ENCODE results near the gene UBE2O. TPM values are rescaled to one million over a fixed set of nuclear protein-coding genes. Genes with fewer than 3 reads are reported as not detected.

UBE2O gene
- total and polyA plus RNA-seq, 9 donors: 8.3 to 37.2 (median 27.9) TPM

- intact Hi-C loops (cut with DNase I): loop anchor here in 1 of 4 donors (5.0 kb wide), 1 partner anchor 32 kb away; no protein-coding TSS in a partner anchor
- TF ChIP-seq EP300 (IDR thresholded peaks at IDR 0.05) (no peak), POLR2A (IDR thresholded peaks at IDR 0.05) (no peak), CTCF (IDR thresholded peaks at IDR 0.05) (no peak)
- H3K27ac ChIP-seq: no peak overlapping the region
- peaks cover 1% of the 10 kb centered on the region for H3K4me1 ChIP-seq (ENCODE audit: insufficient read depth)
- H3K4me3 ChIP-seq: no peak overlapping the region
- H3K27me3 ChIP-seq: no peaks in the 10 kb centered on the region
- H3K36me3 ChIP-seq: no peaks in the 10 kb centered on the region
- WGBS, 3 donors: 79 to 87% (median 85%) methylated on average over 9 of the region's 9 CpGs
- H3K9me3 ChIP-seq: no peaks in the 10 kb centered on the region
- DNase-seq: no peak
These were observed 8.2 kb downstream of the UBE2O start for GRCh38 chr17:76444518-76445311.

DNA sequence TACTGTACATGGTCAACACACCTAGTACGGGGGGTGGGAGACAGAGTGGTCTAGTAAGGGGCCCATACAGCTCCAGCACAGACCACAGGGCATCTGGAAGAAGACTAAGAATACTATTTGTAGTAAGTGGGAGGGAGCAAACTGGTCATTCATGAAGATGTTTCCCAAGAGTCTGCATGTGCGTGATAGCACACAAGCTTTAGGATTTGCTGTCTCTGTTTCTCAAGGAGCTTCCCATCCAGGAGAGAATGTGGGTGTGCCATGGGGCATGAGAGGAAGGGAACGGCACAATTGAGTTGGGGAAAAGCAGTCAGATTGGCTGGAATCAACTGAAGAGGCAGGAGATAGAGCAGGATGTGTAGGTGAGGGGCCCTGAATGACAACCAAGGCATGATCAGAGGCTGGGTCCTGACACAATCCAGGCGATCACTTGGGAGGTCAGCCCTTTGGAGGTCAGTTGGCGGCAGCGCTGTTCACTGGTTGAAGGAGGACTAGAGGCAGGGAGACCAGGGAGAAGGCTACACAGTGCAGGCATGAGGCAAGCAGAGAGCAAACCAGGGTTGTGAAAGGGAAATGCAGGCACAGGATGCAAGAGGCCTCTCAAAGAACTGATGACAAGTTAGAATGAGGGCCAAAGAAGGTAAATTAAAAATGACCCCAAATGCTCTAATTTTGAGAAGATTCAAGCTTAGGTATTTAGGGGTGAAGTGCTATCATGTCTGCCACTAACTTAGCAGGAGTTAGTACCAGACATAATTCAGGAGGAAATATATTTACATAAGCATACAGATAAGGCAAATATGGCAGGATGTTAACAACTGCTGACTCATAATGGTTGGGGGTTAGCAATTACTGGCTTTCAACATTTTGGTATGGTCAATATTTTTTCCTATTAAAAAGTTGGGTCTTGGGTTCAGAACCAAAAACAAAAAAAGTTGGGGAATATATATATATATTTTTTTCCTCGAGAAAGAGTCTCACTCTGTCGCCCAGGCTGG, 10.3 kb downstream of the UBE2O start:
- 90 to 96% (median 93%) methylated on average over 8 of the region's 8 CpGs for WGBS, 3 donors
- no peak overlapping the region for H3K4me3 ChIP-seq
- intact Hi-C loops (cut with DNase I): no loop called here
- H3K4me1 ChIP-seq (ENCODE audit: insufficient read depth): peaks cover under 1% of the 10 kb centered on the region
- no peaks in the 10 kb centered on the region for H3K27me3 ChIP-seq
- H3K27ac ChIP-seq: no peak overlapping the region
- no peaks in the 10 kb centered on the region for H3K36me3 ChIP-seq
- H3K9me3 ChIP-seq: no peaks in the 10 kb centered on the region
- TF ChIP-seq POLR2A (IDR thresholded peaks at IDR 0.05) (no peak), EP300 (IDR thresholded peaks at IDR 0.05) (no peak), CTCF (IDR thresholded peaks at IDR 0.05) (no peak)
- DNase-seq: no peak

- intact Hi-C loops (cut with DNase I): no loop called here
- Histone ChIP-seq H3K36me3 (no peaks in the 10 kb centered on the region), H3K9me3 (no peaks in the 10 kb centered on the region), H3K27ac (no peak overlapping the region), H3K27me3 (no peaks in the 10 kb centered on the region), H3K4me3 (no peak overlapping the region), H3K4me1 (ENCODE audit: insufficient read depth) (peaks cover 2% of the 10 kb centered on the region)
- WGBS, 3 donors: 80 to 87% (median 86%) methylated on average over 13 of the region's 13 CpGs
- TF ChIP-seq EP300 (IDR thresholded peaks at IDR 0.05) (no peak), POLR2A (IDR thresholded peaks at IDR 0.05) (no peak), CTCF (IDR thresholded peaks at IDR 0.05) (no peak)
- DNase-seq: no peak
These were observed 11.1 kb downstream of the UBE2O start for GRCh38 chr17:76441686-76442340.

- TF ChIP-seq EP300 (IDR thresholded peaks at IDR 0.05) (no peak), POLR2A (IDR thresholded peaks at IDR 0.05) (no peak), CTCF (IDR thresholded peaks at IDR 0.05) (no peak)
- WGBS, 3 donors: 45 to 63% (median 53%) methylated on average over 2 of the region's 2 CpGs
These were observed 12.1 kb downstream of the UBE2O start for GRCh38 chr17:76440751-76441362.

More at GRCh38 chr17:76440751-76441362, 12.1 kb downstream of the UBE2O start:
- DNase-seq: no peak
- no peaks in the 10 kb centered on the region for H3K9me3 ChIP-seq
- peaks cover 2% of the 10 kb centered on the region for H3K4me1 ChIP-seq (ENCODE audit: insufficient read depth)
- no peak overlapping the region for H3K27ac ChIP-seq
- no peaks in the 10 kb centered on the region for H3K27me3 ChIP-seq
- no peak overlapping the region for H3K4me3 ChIP-seq
- intact Hi-C loops (cut with DNase I): no loop called here
- H3K36me3 ChIP-seq: no peaks in the 10 kb centered on the region

Data from ovary (tissue), 9 donors.